Glutamatergic neuron (in vitro differentiated cells): ENCODE data around the gene BCL3. TPM values are rescaled to one million over a fixed set of nuclear protein-coding genes. Genes with fewer than 3 reads are reported as not detected.
"Not testable (repeated sequence)": the region's sequence is repeated elsewhere in the genome, so short reads cannot be mapped to it uniquely, and the experiment has no call there.

Source experiments
- DNase-seq: peaks from one replicate; pipeline ENCODE4 v3.0.0; 2022
- H3K27ac Mint-ChIP-seq: one replicate; pipeline ENCODE4 v1.8.0; 2020; ENCODE audit warnings: mild to moderate bottlenecking, mixed read lengths, inconsistent platforms; ENCODE audit not compliant: unreplicated experiment
- H3K27me3 Mint-ChIP-seq: one replicate; pipeline ENCODE4 v1.8.0; 2020; ENCODE audit warnings: mild to moderate bottlenecking, moderate library complexity, mixed read lengths, inconsistent platforms; ENCODE audit not compliant: unreplicated experiment
- H3K36me3 Mint-ChIP-seq: one replicate; pipeline ENCODE4 v1.8.0; 2020; ENCODE audit warnings: mild to moderate bottlenecking, mixed read lengths, inconsistent platforms; ENCODE audit not compliant: unreplicated experiment
- H3K4me1 Mint-ChIP-seq: one replicate; pipeline ENCODE4 v1.8.0; 2020; ENCODE audit warnings: mild to moderate bottlenecking, low read depth, mixed read lengths, inconsistent platforms; ENCODE audit not compliant: unreplicated experiment
- H3K4me3 Mint-ChIP-seq: one replicate; pipeline ENCODE4 v1.8.0; 2020; ENCODE audit warnings: mild to moderate bottlenecking, mixed read lengths, inconsistent platforms; ENCODE audit not compliant: unreplicated experiment
- H3K9me3 Mint-ChIP-seq: one replicate; pipeline ENCODE4 v1.8.0; 2020; ENCODE audit warnings: mild to moderate bottlenecking, moderate library complexity, mixed read lengths, inconsistent platforms; ENCODE audit not compliant: unreplicated experiment
- total RNA-seq: library from RNA; stranded (reverse); fragmentation: NEBNext Ultra II Directional; extraction: Animal tissue kit (Norgen Biotek cat#: 25700); gene quantifications from one replicate; pipeline ENCODE4 v1.2.1, GENCODE V29; 2021; ENCODE audit not compliant: unreplicated experiment
- TF ChIP-seq, protein P1 (sequence below): fragments of 200-600 bp; sonication (generic); IDR thresholded peaks from one replicate; pipeline ENCODE4 v1.5.0; 2021; ENCODE audit not compliant: partially characterized antibody, unreplicated experiment

The BCL3 gene
- total RNA-seq, 1 donor from 2014 or later, result 2.4 TPM

DNA sequence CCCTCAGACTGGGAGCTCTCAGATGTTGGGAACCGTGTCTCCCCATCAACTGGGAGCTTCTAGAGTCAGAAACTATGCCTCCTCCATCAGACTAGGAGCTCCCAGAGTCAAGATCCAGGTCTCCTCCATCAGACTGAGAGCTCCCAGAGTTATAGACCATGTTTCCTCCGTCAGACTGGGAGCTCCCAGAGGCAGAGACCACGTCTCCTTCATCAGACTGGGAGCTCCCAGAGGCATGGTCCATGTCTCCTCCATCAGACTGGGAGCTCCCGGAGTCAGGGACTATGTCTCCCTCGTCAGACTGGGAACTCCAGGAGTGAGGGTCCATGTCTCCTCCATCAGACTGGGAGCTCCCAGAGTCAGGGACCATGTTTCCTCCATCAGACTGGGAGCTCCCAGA lies 39.6 kb upstream of the BCL3 start:
- Mint-ChIP-seq H3K36me3 (no peaks in the 10 kb centered on the region), H3K4me3 (no peak overlapping the region), H3K27me3 (peaks cover 2% of the 10 kb centered on the region), H3K4me1 (no peaks in the 10 kb centered on the region), H3K27ac (no peak overlapping the region), H3K9me3 (peaks cover 2% of the 10 kb centered on the region)
- TF ChIP-seq, protein P1, sequence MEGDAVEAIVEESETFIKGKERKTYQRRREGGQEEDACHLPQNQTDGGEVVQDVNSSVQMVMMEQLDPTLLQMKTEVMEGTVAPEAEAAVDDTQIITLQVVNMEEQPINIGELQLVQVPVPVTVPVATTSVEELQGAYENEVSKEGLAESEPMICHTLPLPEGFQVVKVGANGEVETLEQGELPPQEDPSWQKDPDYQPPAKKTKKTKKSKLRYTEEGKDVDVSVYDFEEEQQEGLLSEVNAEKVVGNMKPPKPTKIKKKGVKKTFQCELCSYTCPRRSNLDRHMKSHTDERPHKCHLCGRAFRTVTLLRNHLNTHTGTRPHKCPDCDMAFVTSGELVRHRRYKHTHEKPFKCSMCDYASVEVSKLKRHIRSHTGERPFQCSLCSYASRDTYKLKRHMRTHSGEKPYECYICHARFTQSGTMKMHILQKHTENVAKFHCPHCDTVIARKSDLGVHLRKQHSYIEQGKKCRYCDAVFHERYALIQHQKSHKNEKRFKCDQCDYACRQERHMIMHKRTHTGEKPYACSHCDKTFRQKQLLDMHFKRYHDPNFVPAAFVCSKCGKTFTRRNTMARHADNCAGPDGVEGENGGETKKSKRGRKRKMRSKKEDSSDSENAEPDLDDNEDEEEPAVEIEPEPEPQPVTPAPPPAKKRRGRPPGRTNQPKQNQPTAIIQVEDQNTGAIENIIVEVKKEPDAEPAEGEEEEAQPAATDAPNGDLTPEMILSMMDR, result no peak
- DNase-seq, result no peak

DNA sequence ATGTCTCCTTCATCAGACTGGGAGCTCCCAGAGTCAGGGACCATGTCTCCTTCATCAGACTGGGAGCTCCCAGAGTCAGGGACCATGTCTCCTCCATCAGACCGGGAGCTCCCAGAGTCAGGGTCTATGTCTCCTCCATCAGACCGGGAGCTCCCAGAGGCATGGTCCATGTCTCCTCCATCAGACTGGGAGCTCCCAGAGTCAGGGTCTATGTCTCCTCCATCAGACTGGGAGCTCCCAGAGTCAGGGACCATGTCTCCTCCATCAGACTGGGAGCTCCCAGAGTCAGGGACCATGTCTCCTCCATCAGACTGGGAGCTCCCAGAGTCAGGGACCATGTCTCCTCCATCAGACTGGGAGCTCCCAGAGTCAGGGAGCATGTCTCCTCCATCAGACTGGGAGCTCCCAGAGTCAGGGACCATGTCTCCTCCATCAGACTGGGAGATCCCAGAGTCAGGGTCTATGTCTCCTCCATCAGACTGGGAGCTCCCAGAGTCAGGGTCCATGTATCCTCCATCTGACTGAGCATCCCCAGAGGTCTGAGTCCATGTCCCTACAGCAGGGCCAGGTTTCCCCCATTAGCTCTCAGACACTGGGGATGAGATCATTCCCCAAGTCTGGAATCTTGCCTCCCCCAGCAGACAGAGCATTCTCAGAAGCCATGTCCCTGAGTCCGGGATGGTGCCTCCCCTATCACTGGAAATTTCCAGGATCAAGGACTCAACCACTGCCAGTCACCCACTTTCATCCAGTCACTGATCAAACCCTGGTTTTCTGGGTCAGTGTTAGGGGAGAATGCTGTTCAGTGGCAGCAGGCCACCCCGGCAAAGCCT lies 38.9 kb upstream of the BCL3 start:
- not testable (repeated sequence) for H3K4me3 Mint-ChIP-seq, H3K9me3 Mint-ChIP-seq, DNase-seq, H3K27ac Mint-ChIP-seq, H3K4me1 Mint-ChIP-seq, H3K27me3 Mint-ChIP-seq, H3K36me3 Mint-ChIP-seq

DNA sequence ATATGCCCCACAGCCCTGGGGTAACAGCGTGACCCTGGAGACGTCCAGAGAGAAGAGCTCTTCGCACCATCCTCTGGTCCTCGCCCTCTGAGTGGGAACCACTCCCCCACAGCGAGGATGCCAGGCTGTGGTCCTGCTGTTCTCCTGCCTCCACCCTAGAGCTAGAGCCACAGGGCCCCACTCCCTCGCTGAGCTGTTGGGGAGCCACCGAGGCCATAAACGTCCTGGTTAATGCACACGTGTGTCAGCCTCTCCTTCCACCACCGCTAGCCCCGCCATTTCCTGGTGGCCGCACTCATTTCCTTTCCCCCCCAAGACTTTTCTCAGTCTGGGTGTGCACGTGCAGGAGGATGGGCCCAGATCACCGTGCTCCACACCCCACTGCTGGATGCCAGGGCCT lies 38.0 kb upstream of the BCL3 start:
- H3K27ac Mint-ChIP-seq, result no peak overlapping the region
- TF ChIP-seq, protein P1, result no peak

DNA sequence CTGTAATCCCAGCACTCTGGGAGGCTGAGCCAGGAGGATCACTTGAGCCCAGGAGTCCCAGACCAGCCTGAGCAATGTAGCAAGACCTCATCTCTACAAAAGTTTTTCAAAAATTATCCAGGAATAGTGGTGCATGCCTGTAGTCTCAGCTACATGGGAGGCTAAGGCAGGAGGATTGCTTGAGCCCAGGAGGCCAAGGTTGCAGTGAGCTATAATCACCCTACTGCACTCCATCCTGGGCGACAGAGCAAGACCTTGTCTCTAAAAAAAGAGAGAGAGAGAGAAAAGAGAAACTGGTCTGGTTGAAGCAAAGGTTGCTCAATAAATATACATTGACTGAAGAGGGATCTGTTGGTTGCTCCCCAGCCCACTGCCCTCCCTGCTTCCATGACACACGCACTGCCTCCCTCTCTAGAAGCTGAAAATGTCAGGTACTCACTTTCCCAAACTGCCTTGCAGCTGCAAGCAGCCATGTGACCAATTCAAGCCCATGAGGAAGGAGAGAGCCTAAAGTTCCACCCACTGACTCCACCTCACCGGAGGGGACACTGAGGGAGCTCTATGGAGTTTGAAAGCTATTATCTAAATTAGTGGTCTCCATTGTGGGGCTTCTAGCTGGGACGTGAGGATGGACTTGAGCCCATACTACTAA lies 35.5 kb upstream of the BCL3 start:
- Mint-ChIP-seq H3K27ac (no peak overlapping the region), H3K4me1 (no peaks in the 10 kb centered on the region), H3K27me3 (no peaks in the 10 kb centered on the region), H3K4me3 (no peak overlapping the region), H3K36me3 (no peaks in the 10 kb centered on the region), H3K9me3 (no peaks in the 10 kb centered on the region)
- TF ChIP-seq, protein P1, result no peak
- no peak for DNase-seq

More for the DNA sequence above, 38.0 kb upstream of the BCL3 start:
- Mint-ChIP-seq H3K36me3 (no peaks in the 10 kb centered on the region), H3K27me3 (peaks cover 2% of the 10 kb centered on the region), H3K4me3 (no peak overlapping the region), H3K4me1 (no peaks in the 10 kb centered on the region), H3K9me3 (peaks cover under 1% of the 10 kb centered on the region)
- no peak for DNase-seq

DNA sequence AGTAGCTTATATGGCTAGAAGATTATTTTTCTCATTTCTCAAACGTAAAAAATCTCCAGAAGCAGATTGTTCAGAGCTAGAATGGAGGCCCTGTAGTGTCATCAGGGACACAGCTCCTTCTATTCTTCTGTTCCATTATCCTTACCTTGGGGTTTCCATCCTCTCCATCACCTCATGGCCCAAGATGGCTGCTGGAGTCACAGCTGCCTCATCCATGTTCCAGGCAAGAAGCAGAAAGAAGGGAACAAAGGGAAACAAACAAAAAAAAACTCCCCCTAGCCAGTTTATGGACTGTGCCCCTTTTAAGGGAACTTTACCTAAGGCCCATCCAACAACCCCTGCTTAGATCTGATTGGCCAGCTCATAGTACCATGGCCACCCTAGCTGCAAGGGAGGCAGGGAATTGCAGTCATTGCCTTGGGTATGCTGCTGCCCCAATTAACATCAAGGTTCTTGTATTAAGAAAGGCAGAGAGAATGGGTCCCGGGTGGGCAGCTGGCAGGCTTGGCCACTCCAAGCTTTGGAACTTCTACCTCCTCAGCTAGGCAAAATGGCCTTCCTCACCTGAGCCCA lies 33.8 kb upstream of the BCL3 start:
- Mint-ChIP-seq H3K4me3 (no peak overlapping the region), H3K36me3 (no peaks in the 10 kb centered on the region), H3K4me1 (no peaks in the 10 kb centered on the region), H3K27ac (no peak overlapping the region), H3K9me3 (peaks cover 2% of the 10 kb centered on the region), H3K27me3 (no peaks in the 10 kb centered on the region)
- DNase-seq, result no peak
- TF ChIP-seq, protein P1, result no peak
